ENCODE results near the gene FBXW12.

DNA sequence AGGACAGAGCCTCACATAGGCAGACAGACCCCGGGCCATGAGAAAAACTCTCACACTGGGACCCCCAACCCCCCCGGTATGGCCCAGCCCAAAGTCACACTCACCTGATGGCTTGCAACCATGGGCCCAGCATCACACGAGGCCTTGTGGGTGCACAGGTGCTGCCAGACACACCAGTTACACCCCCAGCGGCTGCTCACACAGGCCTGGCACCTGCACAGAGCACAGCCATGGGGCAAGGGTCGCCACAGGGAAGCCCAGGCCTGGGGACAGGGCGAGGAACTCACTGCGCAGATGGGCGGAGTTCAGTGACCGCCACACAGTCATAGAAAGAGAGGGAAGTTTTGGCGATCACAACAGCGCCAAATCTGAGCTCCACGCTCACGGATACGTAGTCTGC is 48.5 kb downstream of the FBXW12 start:
- TF ChIP-seq, protein P1, sequence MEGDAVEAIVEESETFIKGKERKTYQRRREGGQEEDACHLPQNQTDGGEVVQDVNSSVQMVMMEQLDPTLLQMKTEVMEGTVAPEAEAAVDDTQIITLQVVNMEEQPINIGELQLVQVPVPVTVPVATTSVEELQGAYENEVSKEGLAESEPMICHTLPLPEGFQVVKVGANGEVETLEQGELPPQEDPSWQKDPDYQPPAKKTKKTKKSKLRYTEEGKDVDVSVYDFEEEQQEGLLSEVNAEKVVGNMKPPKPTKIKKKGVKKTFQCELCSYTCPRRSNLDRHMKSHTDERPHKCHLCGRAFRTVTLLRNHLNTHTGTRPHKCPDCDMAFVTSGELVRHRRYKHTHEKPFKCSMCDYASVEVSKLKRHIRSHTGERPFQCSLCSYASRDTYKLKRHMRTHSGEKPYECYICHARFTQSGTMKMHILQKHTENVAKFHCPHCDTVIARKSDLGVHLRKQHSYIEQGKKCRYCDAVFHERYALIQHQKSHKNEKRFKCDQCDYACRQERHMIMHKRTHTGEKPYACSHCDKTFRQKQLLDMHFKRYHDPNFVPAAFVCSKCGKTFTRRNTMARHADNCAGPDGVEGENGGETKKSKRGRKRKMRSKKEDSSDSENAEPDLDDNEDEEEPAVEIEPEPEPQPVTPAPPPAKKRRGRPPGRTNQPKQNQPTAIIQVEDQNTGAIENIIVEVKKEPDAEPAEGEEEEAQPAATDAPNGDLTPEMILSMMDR (IDR thresholded peaks at IDR 0.05) = no peak
- TF ChIP-seq EZH2 (IDR thresholded peaks at IDR 0.05; ENCODE audit: borderline replicate concordance, insufficient read depth, low read depth, low read length, poor library complexity, severe bottlenecking) = no peak

All from B cell (primary cell).